Left lung (tissue), 10 donors: ENCODE data around the gene PLXNA1. TPM values are rescaled to one million over a fixed set of nuclear protein-coding genes. Genes with fewer than 3 reads are reported as not detected.

Source experiments
- ATAC-seq: fragments of 200-7000 bp; cut with Tn5 transposase; one replicate; pipeline ENCODE4 v1.9.1; 2020; ENCODE audit warnings: moderate library complexity
- DNase-seq, 4 donors: peaks; one replicate each; pipeline ENCODE4 v3.0.0-alpha.2; 2013 to 2020
- H3K27ac ChIP-seq, 2 donors: fragments of 200-600 bp; sonication (generic) in 1 of 2; one replicate each; pipeline versions ENCODE4 v1.5.0 to v1.8.0; 2020 to 2021
- H3K27me3 ChIP-seq, 2 donors: fragments of 200-600 bp; sonication (generic) in 1 of 2; one replicate each; pipeline versions ENCODE4 v1.5.0 to v1.8.0; 2020 to 2021
- H3K36me3 ChIP-seq, 2 donors: fragments of 200-600 bp; sonication (generic) in 1 of 2; one replicate each; pipeline versions ENCODE4 v1.5.0 to v1.8.0; 2020 to 2021
- H3K4me1 ChIP-seq, 2 donors: fragments of 200-600 bp; one replicate each; pipeline ENCODE4 v1.8.0; 2021
- H3K4me3 ChIP-seq, 2 donors: fragments of 200-600 bp; sonication (generic) in 1 of 2; one replicate each; pipeline versions ENCODE4 v1.5.0 to v1.8.0; 2020 to 2021; ENCODE audit warnings: mild to moderate bottlenecking in 1 of 2
- H3K9me3 ChIP-seq, 2 donors: fragments of 200-600 bp; sonication (generic) in 1 of 2; one replicate each; pipeline versions ENCODE4 v1.5.0 to v1.8.0; 2020 to 2021
- CTCF ChIP-seq, 2 donors: fragments of 200-600 bp; sonication (generic) in 1 of 2; IDR thresholded peaks; one replicate each; pipeline versions ENCODE4 v1.5.0 to v1.8.0; 2021; ENCODE audit warnings: antibody characterized with exemption in 2 of 2
- intact Hi-C, 2 donors: fragments of 100-400 bp; cut with DNase I; formaldehyde crosslinking; loops; one replicate each; pipeline versions ENCODE4 v1.11.2 to v1.14.2; 2022
- polyA plus RNA-seq, 6 donors: library from polyadenylated mRNA; unstranded; fragments of 120-200 nt; gene quantifications; one replicate each; pipeline ENCODE4 v1.2.1, GENCODE V29; 2013; ENCODE audit not compliant: insufficient read length in 6 of 6
- total RNA-seq, 2 donors: library from RNA; stranded (reverse); fragmentation: NEBNext Ultra II Directional; extraction: Animal tissue kit (Norgen Biotek cat#: 25700); gene quantifications; one replicate each; pipeline ENCODE4 v1.2.1, GENCODE V29; 2021
- donor health status: DM: no; HTN: yes; CAD: no.
- donor health status: DM: no; HTN: no; CAD: no.

The PLXNA1 gene
- total and polyA plus RNA-seq, 8 donors, result 27.2 to 64.6 (median 32.0) TPM

- Histone ChIP-seq H3K27me3 (no peaks in the 10 kb centered on the region), H3K27ac (no peak overlapping the region), H3K4me1 (peaks cover 7 to 15% of the 10 kb centered on the region in 2 donors), H3K9me3 (no peaks in the 10 kb centered on the region), H3K36me3 (no peaks in the 10 kb centered on the region), H3K4me3 (no peak overlapping the region)
- TF ChIP-seq CTCF (IDR thresholded peaks at IDR 0.05), result no peak
- intact Hi-C loops, result no loop called here
- ATAC-seq, result no peak
- DNase-seq, result peak in 2 of 4 donors; percentile 26 to 34
These were observed 19.4 kb upstream of the PLXNA1 start for GRCh38 chr3:126963261-126964190.

GRCh38 chr3:126964261-126964660 lies 18.7 kb upstream of the PLXNA1 start:
- no peak for TF ChIP-seq CTCF (IDR thresholded peaks at IDR 0.05)
- Histone ChIP-seq H3K27ac (no peak overlapping the region), H3K9me3 (no peaks in the 10 kb centered on the region), H3K36me3 (no peaks in the 10 kb centered on the region), H3K27me3 (no peaks in the 10 kb centered on the region), H3K4me3 (no peak overlapping the region), H3K4me1 (peaks cover 7 to 15% of the 10 kb centered on the region in 2 donors)
- ATAC-seq, result no peak
- peak in 2 of 4 donors; percentile 18 to 29 for DNase-seq
- intact Hi-C loops, result no loop called here

- DNase-seq (peak in 1 of 4 donors; percentile 41), ATAC-seq (no peak)
- TF ChIP-seq CTCF (IDR thresholded peaks at IDR 0.05), result no peak
- intact Hi-C loops, result no loop called here
- H3K4me1 ChIP-seq, result peaks cover 7 to 15% of the 10 kb centered on the region in 2 donors
- no peaks in the 10 kb centered on the region for H3K9me3 ChIP-seq
- H3K27me3 ChIP-seq, result no peaks in the 10 kb centered on the region
- H3K36me3 ChIP-seq, result no peaks in the 10 kb centered on the region
- H3K4me3 ChIP-seq, result no peak overlapping the region
- H3K27ac ChIP-seq, result no peak overlapping the region
These were observed 18.0 kb upstream of the PLXNA1 start for GRCh38 chr3:126964950-126965349.

GRCh38 chr3:126965526-126966080 lies 17.3 kb upstream of the PLXNA1 start:
- Histone ChIP-seq H3K4me3 (no peak overlapping the region), H3K27ac (no peak overlapping the region), H3K4me1 (peaks cover 7 to 11% of the 10 kb centered on the region in 2 donors), H3K27me3 (no peaks in the 10 kb centered on the region), H3K9me3 (no peaks in the 10 kb centered on the region), H3K36me3 (no peaks in the 10 kb centered on the region)
- no peak for ATAC-seq
- peak in 1 of 4 donors; percentile 54 for DNase-seq
- TF ChIP-seq CTCF (IDR thresholded peaks at IDR 0.05), result no peak
- intact Hi-C loops, result no loop called here

- ATAC-seq, result no peak
- no peaks in the 10 kb centered on the region for H3K4me1 ChIP-seq
- peaks cover 0 to 5% of the 10 kb centered on the region in 2 donors for H3K27me3 ChIP-seq
- no peak for TF ChIP-seq CTCF (IDR thresholded peaks at IDR 0.05)
- no peak overlapping the region for H3K4me3 ChIP-seq
- peak in 1 of 4 donors; percentile 71 for DNase-seq
- H3K27ac ChIP-seq, result no peak overlapping the region
- no peaks in the 10 kb centered on the region for H3K36me3 ChIP-seq
- intact Hi-C loops, result no loop called here
- H3K9me3 ChIP-seq, result no peaks in the 10 kb centered on the region
These were observed 15.5 kb upstream of the PLXNA1 start for GRCh38 chr3:126967386-126967785.
